ENCODE data around the gene IGF1. TPM values are rescaled to one million over a fixed set of nuclear protein-coding genes. Genes with fewer than 3 reads are reported as not detected.

The IGF1 gene
- total RNA-seq, 1 donor from 2014 or later, result 62.2 TPM

GRCh38 chr12:102419094-102419764 is 61.1 kb downstream of the IGF1 start:
- no peaks in the 10 kb centered on the region for H3K4me1 Mint-ChIP-seq
- H3K27me3 Mint-ChIP-seq (ENCODE audit: low read depth), result no peaks in the 10 kb centered on the region
- TF ChIP-seq CTCF (IDR thresholded peaks at IDR 0.05; ENCODE audit: unreplicated experiment), result no peak
- no peak overlapping the region for H3K27ac Mint-ChIP-seq
- H3K4me3 Mint-ChIP-seq, result no peak overlapping the region
- no peak for DNase-seq (ENCODE audit: low spot score in 2 of 2, unreplicated experiment in 2 of 2)
- peaks cover 7% of the 10 kb centered on the region for H3K9me3 Mint-ChIP-seq
- peaks cover 19% of the 10 kb centered on the region for H3K36me3 Mint-ChIP-seq

GRCh38 chr12:102417055-102417454 is 63.3 kb downstream of the IGF1 start:
- H3K4me3 Mint-ChIP-seq, result no peak overlapping the region
- no peak for DNase-seq (ENCODE audit: low spot score in 2 of 2, unreplicated experiment in 2 of 2)
- no peak overlapping the region for H3K27ac Mint-ChIP-seq
- H3K9me3 Mint-ChIP-seq, result peaks cover 3% of the 10 kb centered on the region
- peaks cover 2% of the 10 kb centered on the region for H3K4me1 Mint-ChIP-seq
- TF ChIP-seq CTCF (IDR thresholded peaks at IDR 0.05; ENCODE audit: unreplicated experiment), result no peak
- no peaks in the 10 kb centered on the region for H3K27me3 Mint-ChIP-seq (ENCODE audit: low read depth)
- peaks cover 19% of the 10 kb centered on the region for H3K36me3 Mint-ChIP-seq

- H3K9me3 Mint-ChIP-seq, result peaks cover 3% of the 10 kb centered on the region
Measured at GRCh38 chr12:102415515-102415914, 64.8 kb downstream of the IGF1 start.

GRCh38 chr12:102413396-102413795 is 67.0 kb downstream of the IGF1 start:
- H3K9me3 Mint-ChIP-seq, result peaks cover 6% of the 10 kb centered on the region
- no peak for DNase-seq (ENCODE audit: low spot score in 2 of 2, unreplicated experiment in 2 of 2)
- H3K4me3 Mint-ChIP-seq, result no peak overlapping the region
- TF ChIP-seq CTCF (IDR thresholded peaks at IDR 0.05; ENCODE audit: unreplicated experiment), result no peak
- no peak overlapping the region for H3K27ac Mint-ChIP-seq
- no peaks in the 10 kb centered on the region for H3K27me3 Mint-ChIP-seq (ENCODE audit: low read depth)
- H3K36me3 Mint-ChIP-seq, result peaks cover 16% of the 10 kb centered on the region
- peaks cover 10% of the 10 kb centered on the region for H3K4me1 Mint-ChIP-seq

More at GRCh38 chr12:102415515-102415914, 64.8 kb downstream of the IGF1 start:
- no peak for DNase-seq (ENCODE audit: low spot score in 2 of 2, unreplicated experiment in 2 of 2)
- Mint-ChIP-seq H3K4me3 (no peak overlapping the region), H3K27me3 (ENCODE audit: low read depth) (no peaks in the 10 kb centered on the region), H3K36me3 (peaks cover 19% of the 10 kb centered on the region), H3K4me1 (peaks cover 4% of the 10 kb centered on the region), H3K27ac (no peak overlapping the region)
- no peak for TF ChIP-seq CTCF (IDR thresholded peaks at IDR 0.05; ENCODE audit: unreplicated experiment)

- H3K27ac Mint-ChIP-seq, result no peak overlapping the region
- TF ChIP-seq CTCF (IDR thresholded peaks at IDR 0.05; ENCODE audit: unreplicated experiment), result no peak
- DNase-seq (ENCODE audit: low spot score in 2 of 2, unreplicated experiment in 2 of 2), result no peak
- no peak overlapping the region for H3K4me3 Mint-ChIP-seq
- peaks cover 4% of the 10 kb centered on the region for H3K9me3 Mint-ChIP-seq
- no peaks in the 10 kb centered on the region for H3K36me3 Mint-ChIP-seq
- H3K27me3 Mint-ChIP-seq (ENCODE audit: low read depth), result no peaks in the 10 kb centered on the region
- peaks cover 29% of the 10 kb centered on the region for H3K4me1 Mint-ChIP-seq
Measured at GRCh38 chr12:102410511-102410910, 69.9 kb downstream of the IGF1 start.

Data from mesothelial cell of epicardium (in vitro differentiated cells).